Parathyroid adenoma (tissue), 2 donors: ENCODE data around the gene DESI2.

Experiments used
- H2AFZ ChIP-seq: fragments of 300-600 bp; sonication (generic); one replicate; pipeline ENCODE4 v1.7.0; 2017; ENCODE audit warnings: antibody characterized with exemption, mild to moderate bottlenecking
- H3K27ac ChIP-seq: fragments of 300-600 bp; sonication (generic); one replicate; pipeline ENCODE4 v1.7.0; 2017
- H3K27me3 ChIP-seq: fragments of 300-600 bp; sonication (generic); one replicate; pipeline ENCODE4 v1.7.0; 2017; ENCODE audit warnings: low read length; ENCODE audit not compliant: control insufficient read depth, insufficient read depth
- H3K36me3 ChIP-seq: fragments of 300-600 bp; sonication (generic); one replicate; pipeline ENCODE4 v1.7.0; 2017; ENCODE audit warnings: low read length; ENCODE audit not compliant: control insufficient read depth, insufficient read depth
- H3K4me1 ChIP-seq: fragments of 300-600 bp; sonication (generic); one replicate; pipeline ENCODE4 v1.7.0; 2017; ENCODE audit warnings: control low read depth
- H3K4me2 ChIP-seq: fragments of 300-600 bp; sonication (generic); one replicate; pipeline ENCODE4 v1.7.0; 2017; ENCODE audit warnings: low read length
- H3K4me3 ChIP-seq: fragments of 300-600 bp; sonication (generic); one replicate; pipeline ENCODE4 v1.7.0; 2017; ENCODE audit warnings: low read depth, low read length
- H3K79me2 ChIP-seq: fragments of 300-600 bp; sonication (generic); one replicate; pipeline ENCODE4 v1.7.0; 2017; ENCODE audit warnings: control low read depth
- H3K9ac ChIP-seq: fragments of 300-600 bp; sonication (generic); one replicate; pipeline ENCODE4 v1.7.0; 2017; ENCODE audit warnings: mild to moderate bottlenecking
- H3K9me3 ChIP-seq: fragments of 300-600 bp; sonication (generic); one replicate; pipeline ENCODE4 v1.7.0; 2017; ENCODE audit warnings: low read length; ENCODE audit not compliant: control insufficient read depth
- CTCF ChIP-seq: fragments of 300-600 bp; sonication (generic); IDR thresholded peaks from one replicate; pipeline ENCODE4 v1.7.0; 2017; ENCODE audit warnings: antibody characterized with exemption, mild to moderate bottlenecking
- donor health status: primary hyperparathyroidism.

The DESI2 gene

DNA sequence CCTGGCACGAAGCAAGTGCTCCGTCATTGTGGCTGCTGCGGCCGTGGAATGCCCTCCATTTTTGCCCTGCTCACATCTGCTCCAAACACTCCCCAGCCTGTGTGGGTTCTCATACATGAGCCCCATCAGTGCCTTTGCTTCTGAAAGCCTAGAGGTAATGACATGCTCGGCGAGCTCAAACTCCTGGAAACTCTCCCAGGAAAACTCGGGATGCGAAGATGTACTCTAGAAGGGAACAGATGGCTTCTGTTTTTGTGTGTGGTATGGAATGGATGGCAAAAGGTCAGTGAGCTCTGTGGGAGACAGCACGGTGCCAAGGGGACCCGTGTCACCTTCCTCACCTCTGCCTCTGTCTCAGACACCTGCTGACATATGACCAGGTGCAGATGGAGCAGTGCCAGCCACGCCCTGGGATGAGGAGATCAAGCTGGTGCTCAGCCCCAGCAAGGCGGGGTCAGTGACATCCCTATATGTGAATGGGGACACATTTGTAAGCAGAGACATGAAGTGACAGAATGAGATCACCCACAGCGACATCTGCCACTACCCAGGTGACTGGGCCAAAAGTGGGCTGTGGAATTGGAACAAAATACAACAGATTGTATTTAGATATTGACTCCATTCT, 98.5 kb downstream of the DESI2 start:
- Histone ChIP-seq H2AFZ (no peak overlapping the region), H3K9ac (no peak overlapping the region), H3K4me1 (no peaks in the 10 kb centered on the region), H3K79me2 (no peaks in the 10 kb centered on the region), H3K27ac (no peak overlapping the region), H3K4me3 (no peak overlapping the region), H3K27me3 (no peaks in the 10 kb centered on the region), H3K36me3 (no peaks in the 10 kb centered on the region), H3K4me2 (no peak overlapping the region), H3K9me3 (no peaks in the 10 kb centered on the region)
- no peak for TF ChIP-seq CTCF

- Histone ChIP-seq H3K79me2 (no peaks in the 10 kb centered on the region), H3K9me3 (no peaks in the 10 kb centered on the region), H3K4me3 (no peak overlapping the region), H3K27ac (no peak overlapping the region), H2AFZ (no peak overlapping the region), H3K27me3 (no peaks in the 10 kb centered on the region), H3K4me1 (peaks cover 3% of the 10 kb centered on the region), H3K36me3 (no peaks in the 10 kb centered on the region), H3K9ac (no peak overlapping the region), H3K4me2 (no peak overlapping the region)
- no peak for TF ChIP-seq CTCF
Observed at GRCh38 chr1:244755673-244756072, 102.7 kb downstream of the DESI2 start.

DNA sequence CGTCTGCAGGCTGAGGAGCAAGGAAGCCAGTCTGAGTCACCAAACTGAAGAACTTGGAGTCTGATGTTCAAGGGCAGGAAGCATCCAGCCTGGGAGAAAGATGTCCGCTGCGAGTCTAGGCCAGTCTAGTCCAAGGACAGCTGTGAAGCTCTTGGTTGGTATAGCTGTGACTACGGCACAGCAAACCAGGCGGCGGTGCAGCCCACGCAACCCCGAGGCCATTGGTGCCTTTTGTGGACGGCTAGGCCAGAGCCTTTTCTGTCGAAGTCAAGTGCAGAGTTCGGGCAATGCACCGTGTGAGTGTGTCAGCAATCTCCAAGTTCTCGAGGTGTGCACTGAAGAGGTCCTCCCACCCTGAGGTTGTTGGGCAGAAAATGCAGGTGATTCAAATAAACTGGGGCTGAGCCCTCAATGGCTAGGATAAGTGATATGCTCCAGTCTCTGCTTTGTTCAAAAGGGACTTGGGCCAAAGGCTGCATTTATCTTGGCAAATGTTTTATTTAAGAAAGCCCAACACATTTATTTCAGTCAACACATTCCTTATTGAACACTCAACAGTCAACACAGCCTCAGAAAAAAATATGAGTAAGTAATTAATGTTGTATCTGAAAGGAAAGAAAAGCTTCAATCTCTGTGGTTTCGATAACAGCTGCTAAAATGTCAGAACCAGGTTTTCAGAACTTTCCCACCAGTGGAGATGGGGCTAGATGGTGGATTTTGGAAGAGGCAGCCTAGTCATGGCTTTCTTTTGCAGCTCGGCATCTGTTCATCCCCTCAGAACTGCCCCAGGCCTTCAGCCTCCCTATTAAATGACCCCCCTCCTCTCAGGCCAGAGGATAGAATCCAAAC, 104.4 kb downstream of the DESI2 start:
- Histone ChIP-seq H3K27ac (no peak overlapping the region), H3K4me3 (no peak overlapping the region), H3K36me3 (no peaks in the 10 kb centered on the region), H2AFZ (no peak overlapping the region), H3K79me2 (no peaks in the 10 kb centered on the region), H3K4me1 (peaks cover 3% of the 10 kb centered on the region), H3K9me3 (no peaks in the 10 kb centered on the region), H3K27me3 (no peaks in the 10 kb centered on the region), H3K9ac (no peak overlapping the region), H3K4me2 (no peak overlapping the region)
- no peak for TF ChIP-seq CTCF
